HCT116 (cell line): ENCODE results near the gene DSTYK.

Source experiments
- ATF3 ChIP-seq: IDR thresholded peaks from 2 replicates; pipeline ENCODE4 v1.6.1; 2012
- CTCF ChIP-seq, 3 experiments: fragments of 200-600 bp in 1 of 3; sonication (generic) in 1 of 3; IDR thresholded peaks in 2 of 3; conservative IDR thresholded peaks in 1 of 3; 2 replicates each; pipeline ENCODE4 v1.5.1; 2012 to 2017; ENCODE audit warnings: low read depth in 2 of 3, low read length in 2 of 3, antibody characterized with exemption in 1 of 3, borderline replicate concordance in 1 of 3, control low read depth in 1 of 3, mild to moderate bottlenecking in 1 of 3, mixed read lengths in 1 of 3, mixed run types in 1 of 3, moderate library complexity in 1 of 3; ENCODE audit not compliant: insufficient read depth in 1 of 3
- JUND ChIP-seq: IDR thresholded peaks from 2 replicates; pipeline ENCODE4 v1.6.1; 2012
- POLR2A ChIP-seq: IDR thresholded peaks from 2 replicates; pipeline ENCODE4 v1.7.0; 2011; ENCODE audit warnings: borderline replicate concordance; ENCODE audit not compliant: insufficient read depth, insufficient read length; ENCODE audit errors: extremely low read depth
- POLR2AphosphoS5 ChIP-seq: IDR thresholded peaks from 2 replicates; pipeline ENCODE4 v1.6.1; 2011; ENCODE audit warnings: mild to moderate bottlenecking, low read depth, low read length, moderate library complexity
- RAD21 ChIP-seq: IDR thresholded peaks from 2 replicates; pipeline ENCODE4 v1.6.1; 2012; ENCODE audit warnings: low read depth, mild to moderate bottlenecking
- SP1 ChIP-seq: IDR thresholded peaks from 2 replicates; pipeline ENCODE4 v1.6.1; 2012; ENCODE audit warnings: low read depth
- SRF ChIP-seq: IDR thresholded peaks from 2 replicates; pipeline ENCODE4 v1.6.1; 2012; ENCODE audit warnings: low read depth
- TCF7L2 ChIP-seq: IDR thresholded peaks from 2 replicates; pipeline ENCODE4 v1.7.0; 2011; ENCODE audit warnings: borderline replicate concordance, inconsistent platforms; ENCODE audit not compliant: insufficient read depth, insufficient read length; ENCODE audit errors: extremely low read depth
- YY1 ChIP-seq: IDR thresholded peaks from 2 replicates; pipeline ENCODE4 v1.6.1; 2011; ENCODE audit warnings: low read length, low read depth, moderate library complexity, mild to moderate bottlenecking; ENCODE audit not compliant: insufficient replicate concordance; ENCODE audit errors: extremely low read depth
- ZBTB33 ChIP-seq: IDR thresholded peaks from 2 replicates; pipeline ENCODE4 v1.6.1; 2011; ENCODE audit warnings: mild to moderate bottlenecking, low read length, moderate library complexity; ENCODE audit not compliant: insufficient replicate concordance; ENCODE audit errors: extremely low read depth

- no peak for TF ChIP-seq CTCF (IDR thresholded peaks at IDR 0.05 in 2 of 3, conservative IDR thresholded peaks at IDR 0.05 in 1 of 3; ENCODE audit: borderline replicate concordance in 1 of 3, insufficient read depth in 1 of 3, low read depth in 2 of 3, low read length in 2 of 3)
- TF ChIP-seq POLR2AphosphoS5, result no peak
- no peak for TF ChIP-seq POLR2A
- no peak for TF ChIP-seq TCF7L2
- no peak for TF ChIP-seq RAD21
- TF ChIP-seq SRF, result no peak
- no peak for TF ChIP-seq ATF3
- TF ChIP-seq ZBTB33, result no peak
- TF ChIP-seq YY1, result no peak
- no peak for TF ChIP-seq JUND
- no peak for TF ChIP-seq SP1
Observed at GRCh38 chr1:205179842-205180241, 31.7 kb downstream of the DSTYK start.
